ENCODE data around the gene GPC6.

- no peak for TF ChIP-seq CTCF (IDR thresholded peaks at IDR 0.05; ENCODE audit: insufficient read depth, low read length, poor library complexity, severe bottlenecking)
- no peak for TF ChIP-seq EZH2phosphoT487 (conservative IDR thresholded peaks at IDR 0.05; ENCODE audit: low read length)
Measured at GRCh38 chr13:93956426-93956825, 729.8 kb downstream of the GPC6 start.
